HCT116 (cell line): ENCODE data around the gene HARS2.
"Not testable (repeated sequence)": the region's sequence is repeated elsewhere in the genome, so short reads cannot be mapped to it uniquely, and the experiment has no call there.

Source experiments
- ATF3 ChIP-seq: IDR thresholded peaks from 2 replicates; pipeline ENCODE4 v1.6.1; 2012
- CTCF ChIP-seq, 3 experiments: fragments of 200-600 bp in 1 of 3; sonication (generic) in 1 of 3; IDR thresholded peaks in 2 of 3; conservative IDR thresholded peaks in 1 of 3; 2 replicates each; pipeline ENCODE4 v1.5.1; 2012 to 2017; ENCODE audit warnings: low read depth in 2 of 3, low read length in 2 of 3, antibody characterized with exemption in 1 of 3, borderline replicate concordance in 1 of 3, control low read depth in 1 of 3, mild to moderate bottlenecking in 1 of 3, mixed read lengths in 1 of 3, mixed run types in 1 of 3, moderate library complexity in 1 of 3; ENCODE audit not compliant: insufficient read depth in 1 of 3
- EZH2 ChIP-seq: fragments of 200-600 bp; sonication (generic); IDR thresholded peaks from 2 replicates; pipeline ENCODE4 v1.6.1; 2017; ENCODE audit warnings: antibody characterized with exemption, mixed run types
- EZH2phosphoT487 ChIP-seq: fragments of 200-600 bp; IDR thresholded peaks from 2 replicates; pipeline ENCODE4 v1.6.1; 2018; ENCODE audit warnings: antibody characterized with exemption, borderline replicate concordance
- FOSL1 ChIP-seq: IDR thresholded peaks from 2 replicates; pipeline ENCODE4 v1.6.1; 2012; ENCODE audit warnings: low read depth
- POLR2A ChIP-seq: IDR thresholded peaks from 2 replicates; pipeline ENCODE4 v1.7.0; 2011; ENCODE audit warnings: borderline replicate concordance; ENCODE audit not compliant: insufficient read depth, insufficient read length; ENCODE audit errors: extremely low read depth
- POLR2AphosphoS5 ChIP-seq: IDR thresholded peaks from 2 replicates; pipeline ENCODE4 v1.6.1; 2011; ENCODE audit warnings: mild to moderate bottlenecking, low read depth, low read length, moderate library complexity
- RAD21 ChIP-seq: IDR thresholded peaks from 2 replicates; pipeline ENCODE4 v1.6.1; 2012; ENCODE audit warnings: low read depth, mild to moderate bottlenecking
- SIN3A ChIP-seq: IDR thresholded peaks from 2 replicates; pipeline ENCODE4 v1.6.1; 2012; ENCODE audit warnings: low read depth
- SP1 ChIP-seq: IDR thresholded peaks from 2 replicates; pipeline ENCODE4 v1.6.1; 2012; ENCODE audit warnings: low read depth
- SRF ChIP-seq: IDR thresholded peaks from 2 replicates; pipeline ENCODE4 v1.6.1; 2012; ENCODE audit warnings: low read depth
- YY1 ChIP-seq: IDR thresholded peaks from 2 replicates; pipeline ENCODE4 v1.6.1; 2011; ENCODE audit warnings: low read length, low read depth, moderate library complexity, mild to moderate bottlenecking; ENCODE audit not compliant: insufficient replicate concordance; ENCODE audit errors: extremely low read depth
- ZFX ChIP-seq: fragments of 450-650 bp; IDR thresholded peaks from 2 replicates; pipeline ENCODE4 v1.6.1; 2017
- TF ChIP-seq, protein P1 (sequence below): IDR thresholded peaks from 2 replicates; pipeline ENCODE4 v1.6.1; 2011; ENCODE audit warnings: mild to moderate bottlenecking, low read length, moderate library complexity; ENCODE audit not compliant: insufficient replicate concordance; ENCODE audit errors: extremely low read depth

- not testable (repeated sequence) for TF ChIP-seq CTCF (IDR thresholded peaks at IDR 0.05 in 2 of 3, conservative IDR thresholded peaks at IDR 0.05 in 1 of 3; ENCODE audit: borderline replicate concordance in 1 of 3, insufficient read depth in 1 of 3, low read depth in 2 of 3, low read length in 2 of 3); YY1; EZH2phosphoT487; SRF; ZFX; EZH2; POLR2AphosphoS5; FOSL1; POLR2A; SIN3A; RAD21; ATF3; SP1
- TF ChIP-seq, protein P1, sequence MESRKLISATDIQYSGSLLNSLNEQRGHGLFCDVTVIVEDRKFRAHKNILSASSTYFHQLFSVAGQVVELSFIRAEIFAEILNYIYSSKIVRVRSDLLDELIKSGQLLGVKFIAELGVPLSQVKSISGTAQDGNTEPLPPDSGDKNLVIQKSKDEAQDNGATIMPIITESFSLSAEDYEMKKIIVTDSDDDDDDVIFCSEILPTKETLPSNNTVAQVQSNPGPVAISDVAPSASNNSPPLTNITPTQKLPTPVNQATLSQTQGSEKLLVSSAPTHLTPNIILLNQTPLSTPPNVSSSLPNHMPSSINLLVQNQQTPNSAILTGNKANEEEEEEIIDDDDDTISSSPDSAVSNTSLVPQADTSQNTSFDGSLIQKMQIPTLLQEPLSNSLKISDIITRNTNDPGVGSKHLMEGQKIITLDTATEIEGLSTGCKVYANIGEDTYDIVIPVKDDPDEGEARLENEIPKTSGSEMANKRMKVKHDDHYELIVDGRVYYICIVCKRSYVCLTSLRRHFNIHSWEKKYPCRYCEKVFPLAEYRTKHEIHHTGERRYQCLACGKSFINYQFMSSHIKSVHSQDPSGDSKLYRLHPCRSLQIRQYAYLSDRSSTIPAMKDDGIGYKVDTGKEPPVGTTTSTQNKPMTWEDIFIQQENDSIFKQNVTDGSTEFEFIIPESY: not testable (repeated sequence)
Measured at GRCh38 chr5:140708787-140709186, 17.5 kb downstream of the HARS2 start.
